Measurements from ENCODE around the gene RAB27A. TPM values are rescaled to one million over a fixed set of nuclear protein-coding genes. Genes with fewer than 3 reads are reported as not detected.
A peak's percentile ranks its signal among the peaks of the same experiment; 100 is the strongest.
"Not testable (repeated sequence)": the region's sequence is repeated elsewhere in the genome, so short reads cannot be mapped to it uniquely, and the experiment has no call there.

Gene RAB27A
- total RNA-seq, 1 donor from 2014 or later: 74.4 TPM

- peak; percentile 77 for DNase-seq (ENCODE audit: low spot score)
- Mint-ChIP-seq H3K9me3 (no peaks in the 10 kb centered on the region), H3K27me3 (ENCODE audit: low read depth) (no peaks in the 10 kb centered on the region), H3K4me1 (ENCODE audit: low read depth) (peaks cover 31% of the 10 kb centered on the region), H3K36me3 (ENCODE audit: low read depth) (peaks cover 30% of the 10 kb centered on the region), H3K27ac (peak overlapping the region; percentile 83), H3K4me3 (ENCODE audit: low read depth) (peak overlapping the region; percentile 78)
- intact Hi-C loops (cut with micrococcal nuclease): loop anchor here (1.0 to 2.0 kb wide), 5 partner anchors 8 to 118 kb away; partner anchors contain the start of genes CCPG1, PIERCE2, PIGB and PIGBOS1
Observed at GRCh38 chr15:55290528-55291057, 980 bp upstream of the RAB27A start.

- peaks cover 43% of the 10 kb centered on the region for H3K36me3 Mint-ChIP-seq (ENCODE audit: low read depth)
- no peaks in the 10 kb centered on the region for H3K27me3 Mint-ChIP-seq (ENCODE audit: low read depth)
- intact Hi-C loops (cut with micrococcal nuclease): loop anchor here (1.0 kb wide), 1 partner anchor 22 kb away; no protein-coding TSS in a partner anchor
- H3K27ac Mint-ChIP-seq: peak overlapping the region; percentile 91
- DNase-seq (ENCODE audit: low spot score): peak; percentile 20
- H3K4me3 Mint-ChIP-seq (ENCODE audit: low read depth): peak overlapping the region; percentile 91
- no peaks in the 10 kb centered on the region for H3K9me3 Mint-ChIP-seq
- peaks cover 43% of the 10 kb centered on the region for H3K4me1 Mint-ChIP-seq (ENCODE audit: low read depth)
Observed at GRCh38 chr15:55289011-55289745, 435 bp downstream of the RAB27A start.

DNA sequence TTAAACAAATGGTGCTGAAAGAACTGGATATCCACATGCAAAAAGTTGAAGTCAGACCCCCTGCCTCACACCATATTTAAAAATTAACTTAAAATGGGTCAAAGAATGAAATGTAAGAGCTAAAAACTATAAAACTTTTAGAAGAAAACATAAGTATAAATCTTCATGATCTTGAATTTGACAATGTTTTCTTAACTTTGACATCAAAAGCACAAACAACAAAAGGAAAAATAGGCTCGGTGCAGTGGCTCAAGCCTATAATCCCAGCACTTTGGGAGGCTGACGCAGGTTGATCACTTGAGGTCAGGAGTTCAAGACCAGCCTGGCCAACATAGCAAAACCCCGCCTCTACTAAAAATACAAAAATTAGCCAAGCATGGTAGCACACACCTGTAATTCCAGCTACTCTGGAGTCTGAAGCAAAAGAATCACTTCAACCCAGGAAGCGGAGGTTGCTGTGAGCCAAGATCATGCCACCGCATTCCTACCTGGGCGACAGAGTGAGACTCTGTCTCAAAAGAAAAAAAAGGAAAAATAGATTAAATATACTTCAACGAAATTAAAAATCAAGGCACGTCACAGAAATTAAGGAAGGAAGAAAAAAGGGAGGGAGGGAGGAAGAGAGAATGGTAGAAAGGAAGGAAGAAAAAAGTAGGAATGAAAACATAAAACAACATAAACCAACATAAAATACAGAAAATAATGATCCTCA, 1.5 kb downstream of the RAB27A start:
- H3K27me3 Mint-ChIP-seq (ENCODE audit: low read depth): no peaks in the 10 kb centered on the region
- H3K4me1 Mint-ChIP-seq (ENCODE audit: low read depth): peaks cover 53% of the 10 kb centered on the region
- H3K9me3 Mint-ChIP-seq: no peaks in the 10 kb centered on the region
- H3K27ac Mint-ChIP-seq: peak overlapping the region; percentile 91
- intact Hi-C loops (cut with micrococcal nuclease): no loop called here
- H3K4me3 Mint-ChIP-seq (ENCODE audit: low read depth): peak overlapping the region; percentile 91
- DNase-seq (ENCODE audit: low spot score): no peak
- H3K36me3 Mint-ChIP-seq (ENCODE audit: low read depth): peaks cover 45% of the 10 kb centered on the region

DNA sequence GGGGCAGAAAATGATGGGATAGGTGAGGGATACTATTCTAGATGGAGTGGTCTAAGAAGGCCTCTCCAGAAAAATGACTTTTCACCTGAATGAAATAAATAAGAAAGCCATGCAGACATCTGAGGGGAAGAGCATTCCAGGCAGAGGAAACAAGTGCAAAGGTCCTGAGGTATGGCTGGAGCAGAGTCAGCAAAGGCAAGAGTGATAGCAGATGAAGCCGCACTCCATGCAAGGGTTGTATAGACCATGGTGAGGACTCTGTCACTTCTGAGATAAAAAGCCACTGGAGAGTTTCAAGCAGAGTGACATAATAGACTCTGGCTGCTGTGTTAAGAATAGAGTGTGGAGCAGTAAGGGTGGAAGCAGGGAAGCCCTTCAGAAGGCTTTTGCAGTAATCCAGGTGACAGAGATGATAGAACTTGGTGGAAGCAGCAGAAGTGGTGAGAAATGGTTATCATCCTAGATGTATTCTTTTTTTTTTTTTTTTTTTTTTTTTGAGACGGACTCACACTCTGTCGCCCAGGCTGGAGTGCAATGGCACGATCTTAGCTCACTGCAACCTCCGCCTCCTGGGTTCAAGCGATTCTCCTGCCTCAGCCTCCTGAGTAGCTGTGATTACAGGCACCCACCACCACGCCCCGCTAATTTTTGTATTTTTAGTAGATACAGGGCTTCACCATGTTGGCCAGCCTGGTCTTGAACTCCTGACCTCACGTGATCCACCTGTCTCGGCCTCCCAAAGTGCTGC, 3.0 kb downstream of the RAB27A start:
- H3K9me3 Mint-ChIP-seq; H3K27me3 Mint-ChIP-seq (ENCODE audit: low read depth); DNase-seq (ENCODE audit: low spot score); H3K27ac Mint-ChIP-seq; intact Hi-C loops (cut with micrococcal nuclease): not testable (repeated sequence)
- Mint-ChIP-seq H3K4me3 (ENCODE audit: low read depth) (peak overlapping the region; percentile 91), H3K4me1 (ENCODE audit: low read depth) (peaks cover 68% of the 10 kb centered on the region), H3K36me3 (ENCODE audit: low read depth) (peaks cover 55% of the 10 kb centered on the region)

GRCh38 chr15:55284426-55284825, 5.2 kb downstream of the RAB27A start:
- intact Hi-C loops (cut with micrococcal nuclease): loop anchor here (5.0 kb wide), 1 partner anchor 33 kb away; the partner anchor contains the start of genes PIGB and PIGBOS1
- Mint-ChIP-seq H3K9me3 (peaks cover 6% of the 10 kb centered on the region), H3K36me3 (ENCODE audit: low read depth) (peaks cover 74% of the 10 kb centered on the region), H3K4me1 (ENCODE audit: low read depth) (peaks cover 82% of the 10 kb centered on the region), H3K27me3 (ENCODE audit: low read depth) (no peaks in the 10 kb centered on the region), H3K27ac (no peak overlapping the region), H3K4me3 (ENCODE audit: low read depth) (no peak overlapping the region)
- DNase-seq (ENCODE audit: low spot score): no peak

GRCh38 chr15:55283379-55284147, 6.0 kb downstream of the RAB27A start:
- Mint-ChIP-seq H3K4me3 (ENCODE audit: low read depth) (no peak overlapping the region), H3K36me3 (ENCODE audit: low read depth) (peaks cover 75% of the 10 kb centered on the region)
- intact Hi-C loops (cut with micrococcal nuclease): loop anchor here (5.0 kb wide), 1 partner anchor 34 kb away; the partner anchor contains the start of genes PIGB and PIGBOS1

DNA sequence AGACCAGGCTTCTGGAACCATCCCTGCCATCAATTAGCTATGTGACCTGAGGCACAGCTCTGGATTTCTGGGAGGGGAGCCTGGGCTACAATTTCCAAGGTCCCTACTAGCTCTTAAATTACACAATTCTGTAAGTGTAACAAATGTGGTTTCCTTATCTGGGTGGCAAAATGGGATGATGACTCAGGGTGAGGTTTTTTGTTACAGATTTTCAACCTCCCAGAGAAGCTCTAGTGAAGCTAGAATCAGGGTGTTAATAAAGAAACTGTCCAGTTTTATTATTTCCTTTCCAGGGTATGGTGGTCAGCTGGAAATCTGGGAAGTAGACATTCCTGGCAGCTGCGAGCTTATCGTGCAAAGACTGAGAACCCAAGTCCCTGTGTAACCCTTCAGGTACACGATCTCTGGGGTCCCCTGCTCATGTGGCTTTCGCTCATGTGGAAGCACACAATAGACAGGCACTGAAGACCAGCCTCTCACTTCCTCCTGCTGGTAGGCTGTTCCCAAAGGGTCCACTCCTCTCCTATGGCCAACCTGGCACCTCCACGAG, 7.3 kb downstream of the RAB27A start:
- Mint-ChIP-seq H3K27me3 (ENCODE audit: low read depth) (no peaks in the 10 kb centered on the region), H3K36me3 (ENCODE audit: low read depth) (peaks cover 71% of the 10 kb centered on the region), H3K9me3 (peaks cover 6% of the 10 kb centered on the region), H3K27ac (peak overlapping the region; percentile 73), H3K4me1 (ENCODE audit: low read depth) (peaks cover 87% of the 10 kb centered on the region), H3K4me3 (ENCODE audit: low read depth) (peak overlapping the region; percentile 7)
- no peak for DNase-seq (ENCODE audit: low spot score)
- intact Hi-C loops (cut with micrococcal nuclease): loop anchor here (1.0 to 5.0 kb wide), 2 partner anchors 8 to 35 kb away; partner anchors contain the start of genes PIGB and PIGBOS1

More at GRCh38 chr15:55283379-55284147, 6.0 kb downstream of the RAB27A start:
- no peak for DNase-seq (ENCODE audit: low spot score)
- peaks cover 88% of the 10 kb centered on the region for H3K4me1 Mint-ChIP-seq (ENCODE audit: low read depth)
- no peaks in the 10 kb centered on the region for H3K27me3 Mint-ChIP-seq (ENCODE audit: low read depth)
- H3K27ac Mint-ChIP-seq: peak overlapping the region; percentile 21
- peaks cover 6% of the 10 kb centered on the region for H3K9me3 Mint-ChIP-seq

DNA sequence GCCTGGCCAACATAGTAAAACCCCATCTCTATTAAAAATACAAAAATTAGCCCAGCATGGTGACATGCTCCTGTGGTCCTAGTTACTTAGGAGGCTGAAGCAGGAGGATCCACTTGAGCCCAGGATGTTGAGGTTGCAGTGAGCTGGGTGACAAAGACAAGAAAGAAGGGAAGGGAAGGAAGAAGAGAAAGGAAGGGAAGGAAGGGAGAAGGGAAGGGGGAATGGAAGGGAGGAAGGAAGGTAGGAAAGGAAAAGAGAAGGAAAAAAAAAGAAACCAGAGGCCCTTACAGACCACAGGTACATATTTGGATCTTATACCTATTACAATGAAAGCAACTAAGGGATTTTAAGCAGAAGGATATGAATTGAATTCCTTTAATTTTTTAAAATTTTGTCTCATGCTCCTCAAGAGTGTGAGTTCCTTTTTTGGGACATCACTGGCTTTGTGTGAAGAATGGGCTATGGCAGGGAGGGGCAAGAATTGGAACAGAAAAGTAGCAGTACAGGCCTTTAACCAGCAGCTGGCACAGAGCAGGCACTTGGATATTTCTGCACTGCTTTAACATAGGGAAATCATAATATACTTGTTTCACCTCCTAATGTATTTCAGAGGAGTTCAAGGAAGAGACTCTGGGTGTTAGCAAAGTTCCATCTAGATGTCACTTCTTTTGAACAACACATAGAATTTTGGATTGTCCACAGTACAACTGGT, 7.9 kb downstream of the RAB27A start:
- H3K27ac Mint-ChIP-seq: no peak overlapping the region
- DNase-seq (ENCODE audit: low spot score): no peak
- H3K27me3 Mint-ChIP-seq (ENCODE audit: low read depth): no peaks in the 10 kb centered on the region
- H3K36me3 Mint-ChIP-seq (ENCODE audit: low read depth): peaks cover 69% of the 10 kb centered on the region
- intact Hi-C loops (cut with micrococcal nuclease): loop anchor here (1.0 to 5.0 kb wide), 2 partner anchors 9 to 36 kb away; partner anchors contain the start of genes PIGB and PIGBOS1
- no peak overlapping the region for H3K4me3 Mint-ChIP-seq (ENCODE audit: low read depth)
- H3K9me3 Mint-ChIP-seq: peaks cover 6% of the 10 kb centered on the region
- H3K4me1 Mint-ChIP-seq (ENCODE audit: low read depth): peaks cover 90% of the 10 kb centered on the region

- Mint-ChIP-seq H3K27ac (peak overlapping the region; percentile 68), H3K4me1 (ENCODE audit: low read depth) (peaks cover 89% of the 10 kb centered on the region), H3K36me3 (ENCODE audit: low read depth) (peaks cover 60% of the 10 kb centered on the region)
- H3K9me3 Mint-ChIP-seq; H3K27me3 Mint-ChIP-seq (ENCODE audit: low read depth); H3K4me3 Mint-ChIP-seq (ENCODE audit: low read depth); DNase-seq (ENCODE audit: low spot score): not testable (repeated sequence)
- intact Hi-C loops (cut with micrococcal nuclease): loop anchor here (1.0 to 5.0 kb wide), 2 partner anchors 37 to 43 kb away; partner anchors contain the start of genes PIGB and PIGBOS1
Observed at GRCh38 chr15:55280589-55280988, 9.0 kb downstream of the RAB27A start.

- Mint-ChIP-seq H3K4me3 (ENCODE audit: low read depth) (peak overlapping the region; percentile 63), H3K27me3 (ENCODE audit: low read depth) (no peaks in the 10 kb centered on the region), H3K9me3 (peaks cover 6% of the 10 kb centered on the region), H3K27ac (peak overlapping the region; percentile 98), H3K36me3 (ENCODE audit: low read depth) (peaks cover 60% of the 10 kb centered on the region), H3K4me1 (ENCODE audit: low read depth) (peaks cover 88% of the 10 kb centered on the region)
- DNase-seq (ENCODE audit: low spot score): peak; percentile 46
- intact Hi-C loops (cut with micrococcal nuclease): loop anchor here (1.0 to 5.0 kb wide), 3 partner anchors 37 to 59 kb away; partner anchors contain the start of genes PIGB and PIGBOS1
Observed at GRCh38 chr15:55279746-55280351, 9.8 kb downstream of the RAB27A start.

Data from activated T-helper 2 cell treated with anti-CD3 and anti-CD28 coated beads, Interferon-gamma antibody, Interleukin-2, Interleukin-4, amounts not matched to agents 10 μg/mL and 5 μg/mL and 100 μg/mL, durations not matched to agents 14 hours and 24 hours and 36 hours (primary cell).